ENCODE measurements around the gene LEFTY2.

- no peak for TF ChIP-seq CTCF (IDR thresholded peaks at IDR 0.05)
- TF ChIP-seq EZH2 (IDR thresholded peaks at IDR 0.05): no peak
- no peak for TF ChIP-seq EZH2phosphoT487 (IDR thresholded peaks at IDR 0.05)
Observed at GRCh38 chr1:225889743-225890142, 51.3 kb downstream of the LEFTY2 start.

Measured in neural progenitor cell (in vitro differentiated cells).